KMS-11 (cell line): ENCODE results near the gene KAT14.
"Not testable (repeated sequence)": the region's sequence is repeated elsewhere in the genome, so short reads cannot be mapped to it uniquely, and the experiment has no call there.

ENCODE experiments used
- H2AFZ ChIP-seq: fragments of 200-600 bp; sonication (generic); 2 replicates; pipeline ENCODE4 v1.6.1; 2016; ENCODE audit warnings: antibody characterized with exemption, mixed run types, low read depth
- H3K27ac ChIP-seq: fragments of 200-600 bp; sonication (generic); 2 replicates; pipeline ENCODE4 v1.6.1; 2016; ENCODE audit warnings: mild to moderate bottlenecking, mixed run types
- H3K27me3 ChIP-seq: fragments of 200-600 bp; sonication (generic); 2 replicates; pipeline ENCODE4 v1.6.1; 2017; ENCODE audit warnings: mild to moderate bottlenecking, low read depth, mixed run types, moderate library complexity; ENCODE audit not compliant: insufficient read depth
- H3K36me3 ChIP-seq: fragments of 200-600 bp; sonication (generic); 2 replicates; pipeline ENCODE4 v1.6.1; 2017; ENCODE audit warnings: mild to moderate bottlenecking, mixed run types; ENCODE audit not compliant: insufficient read depth
- H3K4me1 ChIP-seq: fragments of 200-600 bp; sonication (generic); 2 replicates; pipeline ENCODE4 v1.6.1; 2016; ENCODE audit warnings: mild to moderate bottlenecking, low read depth, mixed run types; ENCODE audit not compliant: poor library complexity, severe bottlenecking
- H3K4me2 ChIP-seq: fragments of 200-600 bp; sonication (generic); 2 replicates; pipeline ENCODE4 v1.7.0; 2016; ENCODE audit warnings: mild to moderate bottlenecking, mixed run types
- H3K4me3 ChIP-seq: fragments of 200-600 bp; sonication (generic); IDR thresholded peaks from 2 replicates; pipeline ENCODE4 v1.6.1; 2017; ENCODE audit warnings: low read depth, low read length, mixed read lengths; ENCODE audit not compliant: insufficient read depth
- H3K79me2 ChIP-seq: fragments of 200-600 bp; sonication (generic); 2 replicates; pipeline ENCODE4 v1.6.1; 2016; ENCODE audit warnings: low read depth, mixed run types; ENCODE audit not compliant: insufficient read depth
- H3K9ac ChIP-seq: fragments of 200-600 bp; sonication (generic); 2 replicates; pipeline ENCODE4 v1.6.1; 2016; ENCODE audit warnings: mild to moderate bottlenecking, mixed run types
- H4K20me1 ChIP-seq: fragments of 200-600 bp; sonication (generic); 2 replicates; pipeline ENCODE4 v1.6.1; 2016; ENCODE audit warnings: mild to moderate bottlenecking, mixed run types; ENCODE audit not compliant: insufficient read depth
- CTCF ChIP-seq: fragments of 200-600 bp; sonication (generic); conservative IDR thresholded peaks from 2 replicates; pipeline ENCODE4 v1.6.1; 2017; ENCODE audit warnings: low read depth, mild to moderate bottlenecking, antibody characterized with exemption, low read length, moderate library complexity, mixed read lengths

The KAT14 gene

GRCh38 chr20:18101125-18101810, 36.4 kb upstream of the KAT14 start:
- Histone ChIP-seq H3K4me2 (no peak overlapping the region), H2AFZ (no peak overlapping the region), H3K27me3 (no peaks in the 10 kb centered on the region), H3K27ac (no peak overlapping the region), H3K9ac (no peak overlapping the region), H3K4me3 (no peak overlapping the region), H3K79me2 (no peaks in the 10 kb centered on the region), H4K20me1 (no peaks in the 10 kb centered on the region), H3K36me3 (no peaks in the 10 kb centered on the region), H3K4me1 (no peaks in the 10 kb centered on the region)
- no peak for TF ChIP-seq CTCF

GRCh38 chr20:18103497-18103896, 34.2 kb upstream of the KAT14 start:
- no peak overlapping the region for H3K9ac ChIP-seq
- no peaks in the 10 kb centered on the region for H3K4me1 ChIP-seq
- H3K27ac ChIP-seq = no peak overlapping the region
- TF ChIP-seq CTCF = no peak
- no peak overlapping the region for H3K4me2 ChIP-seq
- no peak overlapping the region for H3K4me3 ChIP-seq
- H2AFZ ChIP-seq = no peak overlapping the region
- H3K79me2 ChIP-seq = no peaks in the 10 kb centered on the region
- no peaks in the 10 kb centered on the region for H3K36me3 ChIP-seq
- no peaks in the 10 kb centered on the region for H3K27me3 ChIP-seq
- H4K20me1 ChIP-seq = no peaks in the 10 kb centered on the region

- no peak for TF ChIP-seq CTCF
- H3K9ac ChIP-seq = no peak overlapping the region
- H3K27ac ChIP-seq = no peak overlapping the region
- no peaks in the 10 kb centered on the region for H3K27me3 ChIP-seq
- no peak overlapping the region for H2AFZ ChIP-seq
- no peak overlapping the region for H3K4me3 ChIP-seq
- H3K36me3 ChIP-seq = no peaks in the 10 kb centered on the region
- no peak overlapping the region for H3K4me2 ChIP-seq
- H3K79me2 ChIP-seq = no peaks in the 10 kb centered on the region
- no peaks in the 10 kb centered on the region for H4K20me1 ChIP-seq
- no peaks in the 10 kb centered on the region for H3K4me1 ChIP-seq
Measured at GRCh38 chr20:18108326-18108725, 29.3 kb upstream of the KAT14 start.

GRCh38 chr20:18128574-18128973, 9.1 kb upstream of the KAT14 start:
- H3K4me2 ChIP-seq, H4K20me1 ChIP-seq, H3K4me1 ChIP-seq, H3K4me3 ChIP-seq, H3K27ac ChIP-seq, H3K9ac ChIP-seq, H3K36me3 ChIP-seq, H2AFZ ChIP-seq, H3K79me2 ChIP-seq, H3K27me3 ChIP-seq: not testable (repeated sequence)

GRCh38 chr20:18132663-18133062, 5.0 kb upstream of the KAT14 start:
- Histone ChIP-seq H3K4me3 (no peak overlapping the region), H3K27ac (no peak overlapping the region), H3K4me2 (no peak overlapping the region), H3K9ac (no peak overlapping the region), H3K36me3 (no peaks in the 10 kb centered on the region), H3K79me2 (no peaks in the 10 kb centered on the region), H2AFZ (no peak overlapping the region), H4K20me1 (no peaks in the 10 kb centered on the region), H3K27me3 (no peaks in the 10 kb centered on the region), H3K4me1 (no peaks in the 10 kb centered on the region)
- no peak for TF ChIP-seq CTCF
